GM18499 (cell line): Measurements from ENCODE around the gene DYNC2LI1.

Experiments
- ATAC-seq: cut with Tn5 transposase; IDR thresholded peaks from one replicate; pipeline ENCODE4 v1.9.1; 2021; ENCODE audit warnings: moderate number of reproducible peaks; ENCODE audit not compliant: insufficient read depth, unreplicated experiment

The DYNC2LI1 gene

GRCh38 chr2:43840965-43841364 lies 67.1 kb downstream of the DYNC2LI1 start:
- no peak for ATAC-seq

GRCh38 chr2:43841949-43842865 lies 68.4 kb downstream of the DYNC2LI1 start:
- no peak for ATAC-seq

- ATAC-seq = no peak
Measured at GRCh38 chr2:43842866-43843226, 69.0 kb downstream of the DYNC2LI1 start.

GRCh38 chr2:43845181-43845580 lies 71.3 kb downstream of the DYNC2LI1 start:
- no peak for ATAC-seq

GRCh38 chr2:43846140-43846793 lies 72.4 kb downstream of the DYNC2LI1 start:
- ATAC-seq = no peak

- no peak for ATAC-seq
Measured at GRCh38 chr2:43848214-43848613, 74.4 kb downstream of the DYNC2LI1 start.

GRCh38 chr2:43851011-43851980 lies 77.5 kb downstream of the DYNC2LI1 start:
- ATAC-seq = no peak

- no peak for ATAC-seq
Measured at GRCh38 chr2:43852196-43852730, 78.4 kb downstream of the DYNC2LI1 start.

GRCh38 chr2:43853141-43854081 lies 79.6 kb downstream of the DYNC2LI1 start:
- no peak for ATAC-seq

GRCh38 chr2:43854671-43855070 lies 80.8 kb downstream of the DYNC2LI1 start:
- ATAC-seq = no peak

- ATAC-seq = no peak
Measured at GRCh38 chr2:43855292-43855691, 81.5 kb downstream of the DYNC2LI1 start.
